ENCODE measurements around the gene ZNF862.

ZNF862 gene

DNA sequence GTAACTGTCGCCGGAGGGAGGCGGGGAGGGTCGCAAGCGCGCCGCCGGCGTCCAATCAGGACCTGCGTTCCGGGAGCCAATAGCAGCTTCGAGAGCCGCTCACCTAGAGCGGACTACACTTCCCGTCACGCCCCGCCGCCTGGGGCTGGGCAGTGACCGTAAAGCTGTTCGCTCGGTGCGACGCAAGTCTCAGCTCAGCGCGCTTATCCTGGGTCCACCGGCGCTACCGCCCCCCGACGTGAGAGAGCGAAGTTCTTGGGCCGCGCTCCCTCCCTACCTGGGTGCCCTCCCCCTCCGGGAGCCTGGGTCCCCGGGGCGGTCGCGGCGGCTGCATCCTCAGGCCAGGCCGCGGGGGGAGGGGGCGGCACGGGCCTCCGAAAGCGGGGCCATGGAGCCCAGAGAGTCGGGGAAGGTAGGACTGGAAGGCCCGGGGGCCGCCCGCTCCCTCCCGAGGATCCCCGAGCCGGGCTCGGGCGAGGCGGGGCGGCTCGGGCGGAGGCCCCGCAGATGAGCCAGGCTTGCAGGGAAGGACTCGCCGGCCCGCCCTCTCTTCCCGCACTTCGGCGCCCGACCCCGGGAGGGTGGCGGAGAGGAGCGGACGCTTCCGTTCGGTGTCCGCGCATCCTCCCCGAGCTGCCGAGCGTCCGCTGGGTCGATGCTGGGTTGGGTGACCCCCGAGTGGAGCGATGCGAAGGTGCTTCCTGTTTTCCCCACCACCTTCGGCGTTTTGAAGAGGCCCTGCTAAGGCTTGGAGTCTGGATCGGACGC lies at the start of gene ZNF862:
TSS of gene ZNF862 (plus strand) at position 152 of the 768 bp plus-strand sequence. CDS start at position 389, 237 bp downstream.
- Mint-ChIP-seq H3K27me3 (no peaks in the 10 kb centered on the region), H3K9me3 (no peaks in the 10 kb centered on the region), H3K27ac (peak within 1 kb of the TSS; percentile 59), H3K36me3 (ENCODE audit: low read depth) (no peaks in the 10 kb centered on the region), H3K4me1 (ENCODE audit: low read depth) (peaks cover 28% of the 10 kb centered on the region), H3K4me3 (peak within 1 kb of the TSS; percentile 84)

DNA sequence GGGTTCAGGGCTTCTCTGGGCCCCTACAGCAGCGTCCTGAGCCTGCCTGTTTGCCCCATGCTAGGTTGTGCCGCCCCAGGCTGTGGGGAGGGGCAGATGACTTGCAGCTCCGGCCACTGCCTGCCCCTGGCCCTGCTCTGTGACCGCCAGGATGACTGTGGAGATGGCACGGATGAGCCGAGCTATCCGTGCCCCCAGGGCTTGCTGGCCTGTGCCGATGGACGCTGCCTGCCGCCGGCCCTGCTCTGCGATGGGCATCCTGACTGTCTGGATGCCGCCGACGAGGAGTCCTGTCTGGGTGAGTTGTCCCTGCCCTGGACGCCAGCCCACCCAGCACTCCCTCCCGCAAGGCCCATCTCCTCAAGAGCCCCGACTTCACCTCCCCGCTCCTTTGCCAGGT lies 49.1 kb upstream of the ZNF862 start:
- Mint-ChIP-seq H3K4me1 (ENCODE audit: low read depth) (no peaks in the 10 kb centered on the region), H3K27me3 (peaks cover 14% of the 10 kb centered on the region), H3K27ac (no peak overlapping the region), H3K36me3 (ENCODE audit: low read depth) (no peaks in the 10 kb centered on the region), H3K4me3 (no peak overlapping the region), H3K9me3 (no peaks in the 10 kb centered on the region)

DNA sequence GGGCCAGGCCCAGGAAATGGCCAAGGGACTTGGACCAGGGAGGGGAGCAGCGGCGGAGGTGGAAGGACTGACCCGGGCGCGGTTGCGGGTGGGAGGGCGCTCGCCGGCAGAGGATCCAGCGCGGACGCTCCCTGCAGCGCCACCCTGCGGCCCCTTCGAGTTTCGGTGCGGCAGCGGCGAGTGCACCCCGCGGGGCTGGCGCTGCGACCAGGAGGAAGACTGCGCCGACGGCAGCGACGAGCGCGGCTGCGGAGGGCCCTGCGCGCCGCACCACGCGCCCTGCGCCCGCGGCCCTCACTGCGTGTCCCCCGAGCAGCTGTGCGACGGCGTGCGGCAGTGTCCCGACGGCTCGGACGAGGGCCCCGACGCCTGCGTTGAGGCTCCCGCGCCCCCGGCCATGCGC lies 48.0 kb upstream of the ZNF862 start:
- no peaks in the 10 kb centered on the region for H3K4me1 Mint-ChIP-seq (ENCODE audit: low read depth)
- no peaks in the 10 kb centered on the region for H3K9me3 Mint-ChIP-seq
- peaks cover 17% of the 10 kb centered on the region for H3K27me3 Mint-ChIP-seq
- H3K27ac Mint-ChIP-seq, result no peak overlapping the region
- H3K36me3 Mint-ChIP-seq (ENCODE audit: low read depth), result no peaks in the 10 kb centered on the region
- no peak overlapping the region for H3K4me3 Mint-ChIP-seq

DNA sequence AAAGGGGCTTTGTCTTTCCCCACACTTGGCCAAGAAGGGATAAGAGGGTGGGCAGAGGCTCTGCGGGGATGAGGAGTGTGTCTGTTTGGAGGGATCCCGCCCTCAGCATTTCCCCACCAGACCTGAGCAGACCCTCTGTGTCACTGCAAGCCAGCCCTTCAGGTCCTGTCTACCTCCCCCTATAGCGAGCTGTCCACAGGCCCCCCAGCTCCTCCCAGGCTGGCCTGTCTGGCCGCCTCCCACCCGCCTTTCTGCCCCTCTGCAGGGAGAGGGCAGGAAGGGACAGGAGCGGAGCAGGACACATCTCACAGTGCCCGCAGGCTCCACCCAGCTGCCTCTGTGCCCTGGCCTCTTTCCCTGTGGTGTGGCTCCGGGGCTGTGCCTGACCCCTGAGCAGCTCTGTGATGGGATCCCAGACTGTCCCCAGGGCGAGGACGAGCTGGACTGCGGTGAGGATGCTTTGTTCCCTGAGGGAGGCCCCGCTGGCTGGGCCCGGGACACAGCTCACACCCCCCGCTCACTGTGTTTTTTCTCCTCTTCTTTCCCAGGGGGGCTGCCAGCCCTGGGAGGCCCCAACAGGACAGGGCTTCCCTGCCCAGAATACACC lies 47.3 kb upstream of the ZNF862 start:
- no peaks in the 10 kb centered on the region for H3K36me3 Mint-ChIP-seq (ENCODE audit: low read depth)
- H3K4me1 Mint-ChIP-seq (ENCODE audit: low read depth), result no peaks in the 10 kb centered on the region
- H3K9me3 Mint-ChIP-seq, result no peaks in the 10 kb centered on the region
- peaks cover 17% of the 10 kb centered on the region for H3K27me3 Mint-ChIP-seq
- no peak overlapping the region for H3K27ac Mint-ChIP-seq
- no peak overlapping the region for H3K4me3 Mint-ChIP-seq

DNA sequence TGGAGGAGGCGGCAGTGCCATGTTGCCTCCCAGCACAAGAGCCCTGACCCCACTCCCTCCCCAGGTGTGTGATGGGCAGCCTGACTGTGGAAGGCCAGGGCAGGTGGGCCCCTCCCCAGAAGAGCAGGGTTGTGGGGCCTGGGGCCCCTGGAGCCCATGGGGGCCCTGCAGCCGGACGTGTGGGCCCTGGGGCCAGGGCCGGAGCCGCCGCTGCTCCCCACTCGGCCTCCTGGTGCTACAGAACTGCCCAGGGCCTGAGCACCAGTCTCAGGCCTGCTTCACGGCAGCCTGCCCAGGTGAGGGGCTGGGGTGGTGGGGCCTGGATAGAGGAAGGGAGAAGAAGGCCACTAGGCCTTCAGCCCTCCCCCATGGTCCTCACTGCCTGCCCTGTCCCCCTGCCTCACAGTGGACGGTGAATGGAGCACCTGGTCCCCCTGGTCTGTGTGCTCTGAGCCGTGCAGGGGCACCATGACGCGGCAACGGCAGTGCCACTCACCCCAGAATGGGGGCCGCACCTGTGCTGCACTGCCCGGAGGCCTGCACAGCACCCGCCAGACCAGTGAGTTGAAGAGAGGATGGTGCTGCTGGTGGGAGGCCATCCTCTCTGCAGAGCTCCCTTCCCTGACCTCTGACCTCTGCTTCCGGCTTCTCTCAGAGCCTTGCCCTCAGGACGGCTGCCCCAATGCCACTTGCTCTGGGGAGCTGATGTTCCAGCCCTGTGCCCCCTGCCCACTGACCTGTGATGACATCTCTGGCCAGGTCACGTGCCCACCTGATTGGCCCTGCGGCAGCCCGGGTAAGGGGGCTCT lies 46.6 kb upstream of the ZNF862 start:
- no peaks in the 10 kb centered on the region for H3K4me1 Mint-ChIP-seq (ENCODE audit: low read depth)
- peaks cover 17% of the 10 kb centered on the region for H3K27me3 Mint-ChIP-seq
- no peak overlapping the region for H3K27ac Mint-ChIP-seq
- no peaks in the 10 kb centered on the region for H3K36me3 Mint-ChIP-seq (ENCODE audit: low read depth)
- H3K9me3 Mint-ChIP-seq, result no peaks in the 10 kb centered on the region
- no peak overlapping the region for H3K4me3 Mint-ChIP-seq

DNA sequence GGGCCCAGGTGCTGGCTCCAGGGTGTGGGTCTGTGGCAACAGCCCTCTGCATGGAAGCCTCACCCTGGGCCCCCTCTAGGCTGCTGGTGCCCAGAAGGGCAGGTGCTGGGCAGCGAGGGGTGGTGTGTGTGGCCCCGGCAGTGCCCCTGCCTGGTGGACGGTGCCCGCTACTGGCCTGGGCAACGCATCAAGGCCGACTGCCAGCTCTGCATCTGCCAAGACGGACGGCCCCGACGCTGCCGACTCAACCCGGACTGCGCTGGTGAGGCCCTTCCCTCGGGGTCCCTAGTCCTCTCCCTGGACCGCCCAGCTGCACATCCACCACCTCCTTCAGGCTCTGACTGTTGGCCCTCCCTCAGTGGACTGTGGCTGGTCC lies 46.0 kb upstream of the ZNF862 start:
- H3K36me3 Mint-ChIP-seq (ENCODE audit: low read depth), result no peaks in the 10 kb centered on the region
- H3K27ac Mint-ChIP-seq, result no peak overlapping the region
- H3K9me3 Mint-ChIP-seq, result no peaks in the 10 kb centered on the region
- H3K4me3 Mint-ChIP-seq, result no peak overlapping the region
- H3K4me1 Mint-ChIP-seq (ENCODE audit: low read depth), result no peaks in the 10 kb centered on the region
- H3K27me3 Mint-ChIP-seq, result peaks cover 17% of the 10 kb centered on the region

DNA sequence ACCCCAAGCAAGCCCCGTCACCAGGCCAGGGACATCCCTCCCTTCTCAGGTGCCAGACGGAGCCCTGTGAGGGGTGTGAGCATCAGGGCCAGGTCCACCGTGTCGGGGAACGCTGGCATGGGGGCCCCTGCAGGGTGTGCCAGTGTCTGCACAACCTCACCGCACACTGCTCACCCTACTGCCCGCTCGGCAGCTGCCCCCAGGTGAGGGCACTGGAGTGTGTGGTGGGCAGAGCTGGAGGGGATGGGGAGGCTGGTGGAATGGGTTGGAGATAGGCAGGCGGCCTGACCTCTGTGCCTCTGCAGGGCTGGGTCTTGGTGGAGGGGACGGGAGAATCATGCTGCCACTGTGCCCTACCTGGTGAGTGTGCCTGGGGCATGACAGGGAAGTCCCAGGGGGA lies 44.9 kb upstream of the ZNF862 start:
- H3K27ac Mint-ChIP-seq, result no peak overlapping the region
- no peaks in the 10 kb centered on the region for H3K36me3 Mint-ChIP-seq (ENCODE audit: low read depth)
- H3K4me1 Mint-ChIP-seq (ENCODE audit: low read depth), result no peaks in the 10 kb centered on the region
- no peaks in the 10 kb centered on the region for H3K9me3 Mint-ChIP-seq
- peaks cover 17% of the 10 kb centered on the region for H3K27me3 Mint-ChIP-seq
- no peak overlapping the region for H3K4me3 Mint-ChIP-seq

DNA sequence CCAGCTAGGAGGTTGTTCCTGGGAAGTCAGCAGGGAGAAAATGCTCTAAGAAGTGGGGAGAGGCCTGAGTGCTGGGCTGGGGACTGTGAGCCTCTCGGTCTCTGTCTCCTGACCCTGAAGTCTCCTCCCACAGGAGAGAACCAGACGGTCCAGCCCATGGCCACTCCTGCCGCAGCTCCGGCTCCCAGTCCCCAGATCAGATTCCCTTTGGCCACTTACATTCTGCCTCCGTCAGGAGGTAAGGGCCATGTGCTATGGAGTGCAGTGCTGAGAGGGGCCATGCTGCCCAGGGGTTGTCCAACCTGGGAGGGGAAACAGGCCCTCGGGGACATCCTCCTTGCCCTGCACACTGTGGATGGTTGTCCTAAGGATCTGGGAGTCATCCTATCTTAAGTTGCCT lies 43.5 kb upstream of the ZNF862 start:
- Mint-ChIP-seq H3K27ac (no peak overlapping the region), H3K27me3 (peaks cover 14% of the 10 kb centered on the region), H3K36me3 (ENCODE audit: low read depth) (no peaks in the 10 kb centered on the region), H3K4me3 (no peak overlapping the region), H3K9me3 (no peaks in the 10 kb centered on the region), H3K4me1 (ENCODE audit: low read depth) (no peaks in the 10 kb centered on the region)

DNA sequence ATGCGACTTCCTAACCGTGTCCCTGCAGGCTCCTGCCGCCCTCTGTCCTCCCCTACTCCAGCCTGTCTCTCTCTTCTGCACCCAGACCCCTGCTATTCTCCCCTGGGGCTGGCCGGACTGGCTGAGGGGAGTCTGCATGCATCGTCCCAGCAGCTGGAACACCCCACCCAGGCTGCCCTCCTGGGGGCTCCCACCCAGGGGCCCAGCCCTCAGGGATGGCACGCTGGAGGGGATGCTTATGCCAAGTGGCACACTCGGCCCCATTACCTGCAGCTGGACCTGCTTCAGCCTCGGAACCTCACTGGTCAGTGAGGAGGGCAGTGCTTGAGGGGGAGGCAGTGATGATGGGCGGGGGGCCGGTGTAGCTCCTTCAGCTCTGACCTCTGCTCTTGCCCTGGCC lies 43.0 kb upstream of the ZNF862 start:
- no peaks in the 10 kb centered on the region for H3K9me3 Mint-ChIP-seq
- peaks cover 11% of the 10 kb centered on the region for H3K27me3 Mint-ChIP-seq
- no peak overlapping the region for H3K27ac Mint-ChIP-seq
- H3K36me3 Mint-ChIP-seq (ENCODE audit: low read depth), result no peaks in the 10 kb centered on the region
- no peak overlapping the region for H3K4me3 Mint-ChIP-seq
- H3K4me1 Mint-ChIP-seq (ENCODE audit: low read depth), result no peaks in the 10 kb centered on the region

DNA sequence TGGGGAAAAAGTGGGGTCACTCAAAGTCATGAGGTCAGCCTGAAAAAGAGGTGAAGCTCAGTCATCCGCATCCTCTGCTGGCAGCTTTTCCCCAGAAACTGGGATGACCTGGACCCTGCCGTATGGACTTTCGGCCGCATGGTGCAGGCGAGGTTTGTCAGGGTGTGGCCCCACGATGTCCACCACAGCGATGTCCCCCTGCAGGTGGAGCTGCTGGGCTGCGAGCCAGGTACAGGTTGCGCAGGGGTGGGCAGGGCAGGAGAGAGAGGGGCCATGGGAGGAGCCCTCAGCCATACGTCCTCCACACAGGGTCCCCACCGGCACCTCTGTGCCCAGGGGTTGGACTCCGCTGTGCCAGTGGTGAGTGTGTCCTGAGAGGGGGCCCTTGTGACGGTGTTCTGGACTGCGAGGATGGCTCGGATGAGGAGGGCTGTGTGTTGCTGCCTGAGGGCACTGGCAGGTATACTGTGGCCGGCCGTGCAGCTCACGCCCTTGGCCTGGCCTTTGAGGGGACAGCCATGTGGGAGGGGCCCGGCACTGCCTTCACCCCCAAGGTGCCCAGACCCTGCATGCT lies 41.8 kb upstream of the ZNF862 start:
- Mint-ChIP-seq H3K36me3 (ENCODE audit: low read depth) (no peaks in the 10 kb centered on the region), H3K27ac (no peak overlapping the region), H3K27me3 (peaks cover 3% of the 10 kb centered on the region), H3K4me3 (no peak overlapping the region), H3K9me3 (no peaks in the 10 kb centered on the region), H3K4me1 (ENCODE audit: low read depth) (no peaks in the 10 kb centered on the region)

DNA sequence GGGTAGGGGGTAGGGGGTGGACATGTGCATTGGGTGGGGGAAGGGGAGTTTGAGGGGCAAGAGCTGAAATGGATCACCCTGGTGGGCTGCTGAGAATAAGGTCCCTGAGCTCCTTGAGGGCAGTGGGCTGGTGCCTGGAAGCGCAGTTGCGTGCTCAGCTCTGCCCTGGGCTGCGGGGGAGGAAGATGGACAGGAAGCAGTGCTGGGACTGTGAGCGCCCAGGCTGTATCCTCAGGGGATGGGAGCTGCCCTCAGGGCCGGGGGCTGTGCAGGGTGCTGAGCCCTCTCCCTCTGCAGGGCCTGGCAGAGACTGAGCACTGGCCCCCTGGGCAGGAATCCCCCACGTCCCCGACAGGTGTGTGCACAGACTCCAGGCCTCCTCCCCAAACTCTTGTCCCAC lies 40.4 kb upstream of the ZNF862 start:
- Mint-ChIP-seq H3K36me3 (ENCODE audit: low read depth) (no peaks in the 10 kb centered on the region), H3K27me3 (peaks cover 3% of the 10 kb centered on the region), H3K27ac (no peak overlapping the region), H3K4me1 (ENCODE audit: low read depth) (no peaks in the 10 kb centered on the region), H3K4me3 (no peak overlapping the region), H3K9me3 (no peaks in the 10 kb centered on the region)

DNA sequence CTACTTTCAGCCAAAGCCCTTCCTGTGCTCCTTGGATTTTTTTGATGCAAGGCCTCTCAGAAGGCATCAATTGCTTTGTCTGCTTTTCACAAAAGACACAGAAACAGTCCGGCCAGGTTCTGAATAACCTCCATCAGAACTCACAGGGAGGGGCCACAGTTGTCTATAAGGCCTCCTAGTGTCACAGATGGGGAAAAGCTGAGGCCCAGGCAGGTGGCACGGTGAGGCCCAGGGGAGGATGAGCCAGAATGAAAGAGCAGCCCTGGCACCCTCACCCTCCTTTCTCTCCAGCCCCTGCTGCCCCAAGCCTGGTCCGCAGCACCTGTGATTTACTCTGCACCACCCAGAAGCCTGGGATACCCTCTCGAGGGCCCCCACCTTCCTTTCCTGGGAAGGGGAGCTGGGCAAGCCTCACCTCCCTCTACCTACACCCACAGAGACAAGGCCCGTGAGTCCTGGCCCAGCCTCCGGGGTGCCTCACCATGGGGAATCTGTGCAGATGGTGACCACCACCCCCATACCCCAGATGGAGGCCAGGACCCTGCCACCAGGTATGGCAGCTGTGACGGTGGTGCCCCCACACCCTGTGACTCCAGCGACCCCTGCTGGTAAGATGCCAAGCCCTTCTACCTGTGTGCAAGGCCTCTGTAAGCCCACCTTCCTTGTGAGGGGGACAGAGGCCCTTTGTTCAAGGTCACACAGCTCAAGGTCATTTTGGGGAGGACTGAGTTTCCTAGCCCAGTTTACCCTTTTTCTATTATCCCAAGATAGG lies 38.6 kb upstream of the ZNF862 start:
- no peaks in the 10 kb centered on the region for H3K9me3 Mint-ChIP-seq
- no peaks in the 10 kb centered on the region for H3K4me1 Mint-ChIP-seq (ENCODE audit: low read depth)
- no peak overlapping the region for H3K4me3 Mint-ChIP-seq
- no peak overlapping the region for H3K27ac Mint-ChIP-seq
- no peaks in the 10 kb centered on the region for H3K36me3 Mint-ChIP-seq (ENCODE audit: low read depth)
- H3K27me3 Mint-ChIP-seq, result no peaks in the 10 kb centered on the region

DNA sequence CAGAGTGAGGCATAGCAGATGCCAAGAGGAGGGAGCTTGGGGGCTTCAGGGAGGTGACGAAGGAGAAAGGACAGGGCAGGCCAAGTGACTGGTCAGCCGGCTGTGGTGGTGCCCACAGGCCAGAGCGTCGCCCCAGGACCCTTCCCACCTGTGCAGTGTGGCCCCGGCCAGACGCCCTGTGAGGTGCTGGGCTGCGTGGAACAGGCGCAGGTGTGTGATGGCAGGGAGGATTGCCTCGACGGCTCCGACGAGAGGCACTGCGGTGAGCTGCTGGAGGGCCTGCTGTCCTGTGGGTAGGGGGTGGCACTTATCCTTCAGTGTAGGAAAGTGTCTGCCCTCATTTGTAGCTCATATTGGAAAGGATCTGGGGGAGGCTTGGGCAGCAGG lies 38.0 kb upstream of the ZNF862 start:
- H3K27ac Mint-ChIP-seq, result no peak overlapping the region
- no peaks in the 10 kb centered on the region for H3K27me3 Mint-ChIP-seq
- no peaks in the 10 kb centered on the region for H3K36me3 Mint-ChIP-seq (ENCODE audit: low read depth)
- H3K4me3 Mint-ChIP-seq, result no peak overlapping the region
- no peaks in the 10 kb centered on the region for H3K4me1 Mint-ChIP-seq (ENCODE audit: low read depth)
- no peaks in the 10 kb centered on the region for H3K9me3 Mint-ChIP-seq

DNA sequence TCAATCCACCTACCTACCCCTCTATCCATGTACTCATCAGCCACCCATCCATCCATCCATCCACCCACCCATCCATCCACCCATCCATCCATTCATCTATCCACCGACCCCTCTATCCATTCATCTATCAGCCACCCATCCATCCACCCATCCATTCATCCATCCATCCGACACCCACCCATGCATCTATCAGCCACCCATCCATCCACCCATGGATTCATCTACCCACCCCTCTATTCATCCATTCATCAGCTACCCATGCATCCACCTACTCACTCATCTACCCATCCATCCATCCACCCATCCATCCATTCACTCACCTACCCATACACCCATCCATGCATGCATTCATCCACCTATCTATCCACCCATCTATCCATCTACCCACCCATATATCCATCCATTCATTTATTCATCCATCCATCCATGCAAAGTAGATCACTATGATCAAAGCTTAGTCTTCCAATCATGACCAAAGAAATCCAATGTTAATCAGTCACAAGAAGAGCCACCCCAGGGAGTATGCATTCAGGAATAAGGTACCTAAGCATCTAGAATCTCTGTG lies 37.1 kb upstream of the ZNF862 start:
- no peaks in the 10 kb centered on the region for H3K36me3 Mint-ChIP-seq (ENCODE audit: low read depth)
- no peaks in the 10 kb centered on the region for H3K4me1 Mint-ChIP-seq (ENCODE audit: low read depth)
- H3K9me3 Mint-ChIP-seq, result no peaks in the 10 kb centered on the region
- no peak overlapping the region for H3K4me3 Mint-ChIP-seq
- no peak overlapping the region for H3K27ac Mint-ChIP-seq
- H3K27me3 Mint-ChIP-seq, result no peaks in the 10 kb centered on the region
